Thoracic aorta (tissue), 2 donors: ENCODE data around the gene MARF1. TPM values are rescaled to one million over a fixed set of nuclear protein-coding genes. Genes with fewer than 3 reads are reported as not detected.
"Not testable (repeated sequence)": the region's sequence is repeated elsewhere in the genome, so short reads cannot be mapped to it uniquely, and the experiment has no call there.

Experiments used
- ATAC-seq: fragments of 150-250 bp; one replicate; pipeline ENCODE4 v1.8.0; 2017; ENCODE audit warnings: low read depth; ENCODE audit not compliant: insufficient number of reproducible peaks, low FRiP score
- DNase-seq: peaks from one replicate; pipeline ENCODE4 v3.0.0-alpha.2; 2020; ENCODE audit warnings: low spot score
- H3K27ac ChIP-seq, 2 donors: fragments of 200-600 bp; sonication (generic); 1 replicate in 1 of 2; 2 replicates in 1 of 2; pipeline ENCODE4 v1.5.1; 2016; ENCODE audit warnings: mild to moderate bottlenecking in 2 of 2, moderate library complexity in 2 of 2
- H3K27me3 ChIP-seq: fragments of 200-600 bp; sonication (generic); replicated peaks from 2 replicates; pipeline ENCODE4 v1.6.0; 2016; ENCODE audit warnings: mild to moderate bottlenecking; ENCODE audit not compliant: insufficient read depth
- H3K36me3 ChIP-seq: fragments of 200-600 bp; sonication (generic); one replicate; pipeline ENCODE4 v1.5.1; 2016
- H3K4me1 ChIP-seq, 2 donors: fragments of 200-600 bp; sonication (generic); 1 replicate in 1 of 2; 2 replicates in 1 of 2; pipeline versions ENCODE4 v1.5.1 to v1.6.0; 2016; ENCODE audit warnings: low read depth in 2 of 2, mild to moderate bottlenecking in 1 of 2; ENCODE audit not compliant: control insufficient read depth in 1 of 2
- H3K4me3 ChIP-seq: fragments of 200-600 bp; sonication (generic); 2 replicates; pipeline ENCODE4 v1.5.1; 2016; ENCODE audit warnings: mild to moderate bottlenecking
- H3K9me3 ChIP-seq: fragments of 200-600 bp; sonication (generic); 2 replicates; pipeline ENCODE4 v1.5.1; 2016
- CTCF ChIP-seq: fragments of 200-600 bp; sonication (generic); IDR thresholded peaks from one replicate; pipeline ENCODE4 v1.5.1; 2019; ENCODE audit warnings: antibody characterized with exemption
- total RNA-seq, 2 donors: library from RNA; depleted of rRNA; stranded (reverse); fragments of >200 nt; gene quantifications; one replicate each; pipeline versions ENCODE4 v1.1.0 to v1.2.3, GENCODE V29; 2016

MARF1 gene
- total RNA-seq, 2 donors from 2014 or later = 35.7 to 49.6 TPM

- Histone ChIP-seq H3K27me3 (no peaks in the 10 kb centered on the region), H3K36me3 (peaks cover 16% of the 10 kb centered on the region), H3K4me1 (no peaks in the 10 kb centered on the region), H3K27ac (no peak overlapping the region), H3K4me3 (no peak overlapping the region), H3K9me3 (no peaks in the 10 kb centered on the region)
- ATAC-seq = no peak
- no peak for DNase-seq
- TF ChIP-seq CTCF = no peak
Measured at GRCh38 chr16:15578824-15579223, 64.1 kb downstream of the MARF1 start.

- no peak overlapping the region for H3K4me3 ChIP-seq
- peaks cover 10% of the 10 kb centered on the region for H3K36me3 ChIP-seq
- DNase-seq = no peak
- H3K27me3 ChIP-seq = no peaks in the 10 kb centered on the region
- no peak for TF ChIP-seq CTCF
- no peak overlapping the region for H3K27ac ChIP-seq
- H3K4me1 ChIP-seq = no peaks in the 10 kb centered on the region
- no peaks in the 10 kb centered on the region for H3K9me3 ChIP-seq
- no peak for ATAC-seq
Measured at GRCh38 chr16:15576960-15577958, 65.7 kb downstream of the MARF1 start.

- no peaks in the 10 kb centered on the region for H3K9me3 ChIP-seq
- H3K27ac ChIP-seq = no peak overlapping the region
- no peak for DNase-seq
- no peaks in the 10 kb centered on the region for H3K36me3 ChIP-seq
- H3K27me3 ChIP-seq = no peaks in the 10 kb centered on the region
- peaks cover 0 to 3% of the 10 kb centered on the region in 2 donors for H3K4me1 ChIP-seq
- no peak for ATAC-seq
- no peak for TF ChIP-seq CTCF
- no peak overlapping the region for H3K4me3 ChIP-seq
Measured at GRCh38 chr16:15575293-15576049, 67.5 kb downstream of the MARF1 start.

GRCh38 chr16:15574614-15574948, 68.4 kb downstream of the MARF1 start:
- H3K9me3 ChIP-seq = no peaks in the 10 kb centered on the region
- no peak for DNase-seq
- H3K27ac ChIP-seq = no peak overlapping the region
- no peaks in the 10 kb centered on the region for H3K27me3 ChIP-seq
- TF ChIP-seq CTCF = no peak
- H3K4me1 ChIP-seq = peaks cover 0 to 3% of the 10 kb centered on the region in 2 donors
- peaks cover 2% of the 10 kb centered on the region for H3K36me3 ChIP-seq
- ATAC-seq = no peak
- no peak overlapping the region for H3K4me3 ChIP-seq

GRCh38 chr16:15573896-15574613, 68.9 kb downstream of the MARF1 start:
- not testable (repeated sequence) for H3K4me3 ChIP-seq, H3K27me3 ChIP-seq, H3K4me1 ChIP-seq, H3K27ac ChIP-seq, DNase-seq, H3K9me3 ChIP-seq, ATAC-seq, H3K36me3 ChIP-seq
